GM18519 (cell line): Measurements from ENCODE around the gene NEK6.
"Not testable (repeated sequence)": the region's sequence is repeated elsewhere in the genome, so short reads cannot be mapped to it uniquely, and the experiment has no call there.

Experiments
- ATAC-seq: cut with Tn5 transposase; IDR thresholded peaks from one replicate; pipeline ENCODE4 v1.9.1; 2021; ENCODE audit warnings: mild to moderate bottlenecking, moderate library complexity; ENCODE audit not compliant: unreplicated experiment, low FRiP score

The NEK6 gene

GRCh38 chr9:124225945-124226344, 31.8 kb upstream of the NEK6 start:
- no peak for ATAC-seq

GRCh38 chr9:124228516-124228915, 29.2 kb upstream of the NEK6 start:
- no peak for ATAC-seq

GRCh38 chr9:124231095-124231737, 26.5 kb upstream of the NEK6 start:
- no peak for ATAC-seq

GRCh38 chr9:124238546-124239140, 19.1 kb upstream of the NEK6 start:
- no peak for ATAC-seq

- ATAC-seq, result no peak
These were observed 18.3 kb upstream of the NEK6 start for GRCh38 chr9:124239249-124240073.

- no peak for ATAC-seq
These were observed 15.2 kb upstream of the NEK6 start for GRCh38 chr9:124242331-124243194.

- ATAC-seq, result not testable (repeated sequence)
These were observed 10.4 kb upstream of the NEK6 start for GRCh38 chr9:124247393-124247792.

- no peak for ATAC-seq
These were observed 9.7 kb upstream of the NEK6 start for GRCh38 chr9:124248066-124248465.

- ATAC-seq, result no peak
These were observed 8.8 kb upstream of the NEK6 start for GRCh38 chr9:124248960-124249359.

GRCh38 chr9:124251204-124251603, 6.5 kb upstream of the NEK6 start:
- no peak for ATAC-seq

- ATAC-seq, result no peak
These were observed 6.0 kb upstream of the NEK6 start for GRCh38 chr9:124251605-124252378.

GRCh38 chr9:124252878-124253277, 4.9 kb upstream of the NEK6 start:
- not testable (repeated sequence) for ATAC-seq

- ATAC-seq, result peak; percentile 51
These were observed 3.5 kb upstream of the NEK6 start for GRCh38 chr9:124254261-124254682.

GRCh38 chr9:124255222-124255621, 2.5 kb upstream of the NEK6 start:
- ATAC-seq, result no peak

GRCh38 chr9:124256517-124257069, 1.2 kb upstream of the NEK6 start:
- no peak for ATAC-seq

- ATAC-seq, result no peak
These were observed 492 bp upstream of the NEK6 start for GRCh38 chr9:124257070-124257843.

- ATAC-seq, result no peak
These were observed 933 bp downstream of the NEK6 start for GRCh38 chr9:124258607-124259157.

- ATAC-seq, result no peak
These were observed 1.5 kb downstream of the NEK6 start for GRCh38 chr9:124259158-124259808.
